WTC11 (cell line): ENCODE data around the gene ATP13A4. TPM values are rescaled to one million over a fixed set of nuclear protein-coding genes. Genes with fewer than 3 reads are reported as not detected.
A peak's percentile ranks its signal among the peaks of the same experiment; 100 is the strongest.

ENCODE experiments used
- ATAC-seq: fragments of 200-7000 bp; cut with Tn5 transposase; 2 replicates; pipeline ENCODE4 v1.10.0; 2021; ENCODE audit warnings: mild to moderate bottlenecking, moderate library complexity
- CTCF ChIA-PET: fragments of 300-600 bp; sonication (Branson Sonifier 250); formaldehyde crosslinking; loops from one replicate; lab custom pipeline; 2021; ENCODE audit warnings: antibody characterized with exemption; lab: Charles Lee
- POLR2A ChIA-PET: fragments of 350-600 bp; sonication (Branson Sonifier 250); formaldehyde crosslinking; loops from one replicate; lab custom pipeline; 2021; ENCODE audit warnings: antibody characterized with exemption; lab: Charles Lee
- DNase-seq: peaks from one replicate; pipeline ENCODE4 v3.0.0; 2021; ENCODE audit warnings: low spot score
- H3K27ac Mint-ChIP-seq: 2 replicates; pipeline ENCODE4 v1.8.0; 2021; ENCODE audit warnings: mixed read lengths
- H3K27me3 Mint-ChIP-seq: 2 replicates; pipeline ENCODE4 v1.8.0; 2021; ENCODE audit warnings: low read depth, mild to moderate bottlenecking, moderate library complexity, mixed read lengths
- H3K36me3 Mint-ChIP-seq: 2 replicates; pipeline ENCODE4 v1.8.0; 2021; ENCODE audit warnings: mixed read lengths
- H3K4me1 Mint-ChIP-seq: 2 replicates; pipeline ENCODE4 v1.8.0; 2022; ENCODE audit warnings: mixed read lengths
- H3K4me3 Mint-ChIP-seq: 2 replicates; pipeline ENCODE4 v1.8.0; 2021; ENCODE audit warnings: mild to moderate bottlenecking, moderate library complexity, mixed read lengths
- H3K9me3 Mint-ChIP-seq: 2 replicates; pipeline ENCODE4 v1.8.0; 2021; ENCODE audit warnings: mixed read lengths
- ELF4 ChIP-seq: sonication (generic); formaldehyde crosslinking; IDR thresholded peaks from 2 replicates; pipeline ENCODE4 v1.8.1; 2022; ENCODE audit warnings: low read depth, mild to moderate bottlenecking, moderate library complexity, missing genetic modification reagents
- FOXP1 ChIP-seq: sonication (generic); formaldehyde crosslinking; IDR thresholded peaks from 2 replicates; pipeline ENCODE4 v1.8.0; 2022; ENCODE audit warnings: missing genetic modification reagents, mild to moderate bottlenecking, moderate library complexity, borderline replicate concordance
- GABPB1 ChIP-seq: sonication (generic); formaldehyde crosslinking; IDR thresholded peaks from 2 replicates; pipeline ENCODE4 v1.8.1; 2023; ENCODE audit warnings: mild to moderate bottlenecking, missing genetic modification reagents
- HMGA2 ChIP-seq: fragments of 250-450 bp; sonication (Bioruptor Pico); IDR thresholded peaks from 2 replicates; pipeline ENCODE4 v1.4.0; 2021; ENCODE audit warnings: mild to moderate bottlenecking, moderate library complexity
- HMGXB4 ChIP-seq: sonication (generic); formaldehyde crosslinking; IDR thresholded peaks from 2 replicates; pipeline ENCODE4 v1.8.1; 2023; ENCODE audit warnings: mild to moderate bottlenecking, moderate library complexity, missing genetic modification reagents
- IRF1 ChIP-seq: sonication (generic); formaldehyde crosslinking; IDR thresholded peaks from 2 replicates; pipeline ENCODE4 v1.8.0; 2023; ENCODE audit warnings: missing genetic modification reagents
- JAZF1 ChIP-seq: fragments of 250-450 bp; sonication (Bioruptor Pico); IDR thresholded peaks from 2 replicates; pipeline ENCODE4 v1.9.0; 2021; ENCODE audit warnings: moderate library complexity, mild to moderate bottlenecking, inconsistent platforms
- MAX ChIP-seq: sonication (generic); formaldehyde crosslinking; IDR thresholded peaks from 2 replicates; pipeline ENCODE4 v1.8.0; 2022; ENCODE audit warnings: mild to moderate bottlenecking, missing genetic modification reagents
- MXD4 ChIP-seq: fragments of 250-450 bp; sonication (Bioruptor Pico); IDR thresholded peaks from 2 replicates; pipeline ENCODE4 v1.8.0; 2021; ENCODE audit warnings: mild to moderate bottlenecking, moderate library complexity, borderline replicate concordance
- NFE2L1 ChIP-seq: sonication (generic); formaldehyde crosslinking; IDR thresholded peaks from 2 replicates; pipeline ENCODE4 v1.8.1; 2023; ENCODE audit warnings: missing genetic modification reagents
- NR3C1 ChIP-seq: sonication (generic); formaldehyde crosslinking; conservative IDR thresholded peaks from 2 replicates; pipeline ENCODE4 v1.8.1; 2023; ENCODE audit warnings: low read depth, mild to moderate bottlenecking, missing genetic modification reagents
- PRRX2 ChIP-seq: fragments of 250-450 bp; sonication (Bioruptor Pico); IDR thresholded peaks from 2 replicates; pipeline ENCODE4 v1.8.0; 2021; ENCODE audit warnings: mild to moderate bottlenecking
- SP1 ChIP-seq: sonication (generic); formaldehyde crosslinking; conservative IDR thresholded peaks from 2 replicates; pipeline ENCODE4 v1.8.1; 2022; ENCODE audit warnings: missing genetic modification reagents
- TEAD1 ChIP-seq: sonication (generic); formaldehyde crosslinking; IDR thresholded peaks from 2 replicates; pipeline ENCODE4 v1.8.0; 2022; ENCODE audit warnings: mild to moderate bottlenecking, missing genetic modification reagents
- TEAD4 ChIP-seq: sonication (generic); formaldehyde crosslinking; IDR thresholded peaks from 2 replicates; pipeline ENCODE4 v1.8.0; 2022; ENCODE audit warnings: mild to moderate bottlenecking, missing genetic modification reagents
- TP53 ChIP-seq: sonication (generic); formaldehyde crosslinking; IDR thresholded peaks from 2 replicates; pipeline ENCODE4 v1.8.1; 2023; ENCODE audit warnings: mild to moderate bottlenecking, missing genetic modification reagents
- USF2 ChIP-seq: sonication (generic); formaldehyde crosslinking; IDR thresholded peaks from 2 replicates; pipeline ENCODE4 v1.8.1; 2023; ENCODE audit warnings: mild to moderate bottlenecking, missing genetic modification reagents, moderate library complexity
- ZBTB43 ChIP-seq: sonication (generic); formaldehyde crosslinking; IDR thresholded peaks from 2 replicates; pipeline ENCODE4 v1.8.1; 2023; ENCODE audit warnings: mild to moderate bottlenecking, missing genetic modification reagents
- ZNF263 ChIP-seq: sonication (generic); formaldehyde crosslinking; IDR thresholded peaks from 2 replicates; pipeline ENCODE4 v1.8.1; 2022; ENCODE audit warnings: low read depth, mild to moderate bottlenecking, moderate library complexity, missing genetic modification reagents
- total RNA-seq: library from RNA; stranded (reverse); gene quantifications from 3 replicates; pipeline ENCODE4 v1.2.3, GENCODE V29; 2021
- TF ChIP-seq, protein P1 (sequence below): fragments of 250-450 bp; sonication (Bioruptor Pico); IDR thresholded peaks from 2 replicates; pipeline ENCODE4 v1.8.0; 2021; ENCODE audit warnings: mild to moderate bottlenecking
- TF ChIP-seq, protein P2 (sequence below): sonication (generic); formaldehyde crosslinking; IDR thresholded peaks from 2 replicates; pipeline ENCODE4 v1.8.0; 2022; ENCODE audit warnings: mild to moderate bottlenecking, missing genetic modification reagents
- TF ChIP-seq, protein P3 (sequence below): sonication (generic); formaldehyde crosslinking; IDR thresholded peaks from 2 replicates; pipeline ENCODE4 v1.8.1; 2023; ENCODE audit warnings: mild to moderate bottlenecking, missing genetic modification reagents, borderline replicate concordance

Gene ATP13A4
- total RNA-seq, 1 experiment from 2014 or later = 0.20 TPM

DNA sequence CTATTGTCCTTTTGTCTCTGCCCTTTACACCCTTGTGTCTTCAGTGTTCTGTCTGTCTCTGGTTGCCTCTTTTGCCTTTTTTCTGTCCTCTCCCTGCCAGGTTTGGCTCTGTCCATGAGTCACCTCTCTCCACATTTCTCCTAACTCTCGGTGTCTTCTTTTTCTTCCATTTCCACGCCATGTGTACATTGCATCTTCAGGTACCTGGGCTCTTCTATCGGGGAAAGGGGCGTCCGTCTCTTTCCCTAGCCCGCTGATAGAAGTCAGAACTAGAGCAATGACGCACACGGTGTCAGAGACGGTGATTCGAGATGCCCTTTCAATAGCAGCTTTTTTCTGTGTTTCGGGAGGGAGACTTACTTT is 39.0 kb upstream of the ATP13A4 start:
- peaks cover 14% of the 10 kb centered on the region for H3K27me3 Mint-ChIP-seq
- CTCF ChIA-PET = no interaction called here
- H3K9me3 Mint-ChIP-seq = no peaks in the 10 kb centered on the region
- peak overlapping the region; percentile 95 for H3K4me3 Mint-ChIP-seq
- TF ChIP-seq, protein P1, sequence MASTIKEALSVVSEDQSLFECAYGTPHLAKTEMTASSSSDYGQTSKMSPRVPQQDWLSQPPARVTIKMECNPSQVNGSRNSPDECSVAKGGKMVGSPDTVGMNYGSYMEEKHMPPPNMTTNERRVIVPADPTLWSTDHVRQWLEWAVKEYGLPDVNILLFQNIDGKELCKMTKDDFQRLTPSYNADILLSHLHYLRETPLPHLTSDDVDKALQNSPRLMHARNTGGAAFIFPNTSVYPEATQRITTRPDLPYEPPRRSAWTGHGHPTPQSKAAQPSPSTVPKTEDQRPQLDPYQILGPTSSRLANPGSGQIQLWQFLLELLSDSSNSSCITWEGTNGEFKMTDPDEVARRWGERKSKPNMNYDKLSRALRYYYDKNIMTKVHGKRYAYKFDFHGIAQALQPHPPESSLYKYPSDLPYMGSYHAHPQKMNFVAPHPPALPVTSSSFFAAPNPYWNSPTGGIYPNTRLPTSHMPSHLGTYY (CRISPR knock-in tag) = no peak
- no peak for TF ChIP-seq HMGA2
- no peak for TF ChIP-seq GABPB1 (CRISPR knock-in tag)
- no peak for TF ChIP-seq MXD4 (CRISPR knock-in tag)
- no peak for TF ChIP-seq SP1 (CRISPR knock-in tag)
- no peak for TF ChIP-seq HMGXB4 (CRISPR knock-in tag)
- no peak for TF ChIP-seq USF2
- no peak for TF ChIP-seq JAZF1 (CRISPR knock-in tag)
- no peak for TF ChIP-seq MAX (CRISPR knock-in tag)
- no peak for TF ChIP-seq NFE2L1 (CRISPR knock-in tag)
- no peak for TF ChIP-seq ZBTB43 (CRISPR knock-in tag)
- no peak for TF ChIP-seq ZNF263
- no peak for TF ChIP-seq NR3C1
- TF ChIP-seq, protein P2, sequence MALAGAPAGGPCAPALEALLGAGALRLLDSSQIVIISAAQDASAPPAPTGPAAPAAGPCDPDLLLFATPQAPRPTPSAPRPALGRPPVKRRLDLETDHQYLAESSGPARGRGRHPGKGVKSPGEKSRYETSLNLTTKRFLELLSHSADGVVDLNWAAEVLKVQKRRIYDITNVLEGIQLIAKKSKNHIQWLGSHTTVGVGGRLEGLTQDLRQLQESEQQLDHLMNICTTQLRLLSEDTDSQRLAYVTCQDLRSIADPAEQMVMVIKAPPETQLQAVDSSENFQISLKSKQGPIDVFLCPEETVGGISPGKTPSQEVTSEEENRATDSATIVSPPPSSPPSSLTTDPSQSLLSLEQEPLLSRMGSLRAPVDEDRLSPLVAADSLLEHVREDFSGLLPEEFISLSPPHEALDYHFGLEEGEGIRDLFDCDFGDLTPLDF (CRISPR knock-in tag) = no peak
- TF ChIP-seq, all 79 proteins: peak for 0
- Mint-ChIP-seq H3K36me3 (peaks cover 9% of the 10 kb centered on the region), H3K27ac (peak overlapping the region; percentile 80), H3K4me1 (peaks cover 34% of the 10 kb centered on the region)
- DNase-seq (no peak), ATAC-seq (no peak; the same call in 1 of the 2 replicates)
- POLR2A ChIA-PET = no interaction called here

GRCh38 chr3:193592841-193593667 is 38.4 kb upstream of the ATP13A4 start, which contains the start of gene OPA1:
TSS of gene OPA1 (plus strand) at chr3:193593208. CDS start at chr3:193593378, 170 bp downstream.
- Mint-ChIP-seq H3K4me1 (peaks cover 34% of the 10 kb centered on the region), H3K36me3 (peaks cover 9% of the 10 kb centered on the region)
- POLR2A ChIA-PET = no interaction called here
- TF ChIP-seq, protein P3, sequence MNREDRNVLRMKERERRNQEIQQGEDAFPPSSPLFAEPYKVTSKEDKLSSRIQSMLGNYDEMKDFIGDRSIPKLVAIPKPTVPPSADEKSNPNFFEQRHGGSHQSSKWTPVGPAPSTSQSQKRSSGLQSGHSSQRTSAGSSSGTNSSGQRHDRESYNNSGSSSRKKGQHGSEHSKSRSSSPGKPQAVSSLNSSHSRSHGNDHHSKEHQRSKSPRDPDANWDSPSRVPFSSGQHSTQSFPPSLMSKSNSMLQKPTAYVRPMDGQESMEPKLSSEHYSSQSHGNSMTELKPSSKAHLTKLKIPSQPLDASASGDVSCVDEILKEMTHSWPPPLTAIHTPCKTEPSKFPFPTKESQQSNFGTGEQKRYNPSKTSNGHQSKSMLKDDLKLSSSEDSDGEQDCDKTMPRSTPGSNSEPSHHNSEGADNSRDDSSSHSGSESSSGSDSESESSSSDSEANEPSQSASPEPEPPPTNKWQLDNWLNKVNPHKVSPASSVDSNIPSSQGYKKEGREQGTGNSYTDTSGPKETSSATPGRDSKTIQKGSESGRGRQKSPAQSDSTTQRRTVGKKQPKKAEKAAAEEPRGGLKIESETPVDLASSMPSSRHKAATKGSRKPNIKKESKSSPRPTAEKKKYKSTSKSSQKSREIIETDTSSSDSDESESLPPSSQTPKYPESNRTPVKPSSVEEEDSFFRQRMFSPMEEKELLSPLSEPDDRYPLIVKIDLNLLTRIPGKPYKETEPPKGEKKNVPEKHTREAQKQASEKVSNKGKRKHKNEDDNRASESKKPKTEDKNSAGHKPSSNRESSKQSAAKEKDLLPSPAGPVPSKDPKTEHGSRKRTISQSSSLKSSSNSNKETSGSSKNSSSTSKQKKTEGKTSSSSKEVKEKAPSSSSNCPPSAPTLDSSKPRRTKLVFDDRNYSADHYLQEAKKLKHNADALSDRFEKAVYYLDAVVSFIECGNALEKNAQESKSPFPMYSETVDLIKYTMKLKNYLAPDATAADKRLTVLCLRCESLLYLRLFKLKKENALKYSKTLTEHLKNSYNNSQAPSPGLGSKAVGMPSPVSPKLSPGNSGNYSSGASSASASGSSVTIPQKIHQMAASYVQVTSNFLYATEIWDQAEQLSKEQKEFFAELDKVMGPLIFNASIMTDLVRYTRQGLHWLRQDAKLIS (CRISPR knock-in tag) = peak; percentile 37; the same call in 1 of the 2 replicates
- TF ChIP-seq TEAD1 (CRISPR knock-in tag) = peak; percentile 45
- TF ChIP-seq SP1 (CRISPR knock-in tag) = peak; percentile 95
- 0 out of 2 replicates have a peak, but pooled peaks have one; percentile 45 for TF ChIP-seq PRRX2
- TF ChIP-seq IRF1 = peak; percentile 77
- TF ChIP-seq TEAD4 (CRISPR knock-in tag) = no peak
- TF ChIP-seq NFE2L1 (CRISPR knock-in tag) = no peak
- peak; percentile 46; the same call in 1 of the 2 replicates for TF ChIP-seq TP53 (CRISPR knock-in tag)
- TF ChIP-seq FOXP1 (CRISPR knock-in tag) = peak; percentile 78; the same call in 1 of the 2 replicates
- no peak for TF ChIP-seq ELF4

More at GRCh38 chr3:193592841-193593667, 38.4 kb upstream of the ATP13A4 start, which contains the start of gene OPA1:
- Mint-ChIP-seq H3K27ac (peak within 1 kb of the TSS; percentile 80), H3K9me3 (no peaks in the 10 kb centered on the region), H3K4me3 (peak within 1 kb of the TSS; percentile 95), H3K27me3 (peaks cover 14% of the 10 kb centered on the region)
- DNase-seq (peak; percentile 99), ATAC-seq (peak; percentile 94)
- CTCF ChIA-PET = no interaction called here
